ENCODE data around the gene ULK4. TPM values are rescaled to one million over a fixed set of nuclear protein-coding genes. Genes with fewer than 3 reads are reported as not detected.

Gene ULK4
- total RNA-seq, 3 donors from 2014 or later, result 7.2 to 10.1 (median 9.5) TPM

GRCh38 chr3:41365973-41366372 is 595.9 kb downstream of the ULK4 start:
- no peak for TF ChIP-seq CTCF (IDR thresholded peaks at IDR 0.05)
- intact Hi-C loops (cut with DNase I, micrococcal nuclease), result no loop called here

GRCh38 chr3:41364736-41365135 is 597.2 kb downstream of the ULK4 start:
- no peak overlapping the region for H3K4me3 ChIP-seq
- H3K4me1 ChIP-seq (ENCODE audit: low read depth), result no peaks in the 10 kb centered on the region
- TF ChIP-seq CTCF (IDR thresholded peaks at IDR 0.05), result no peak
- no peaks in the 10 kb centered on the region for H3K36me3 ChIP-seq (ENCODE audit: low read depth)
- intact Hi-C loops (cut with DNase I, micrococcal nuclease), result no loop called here
- no peak for DNase-seq
- ATAC-seq, result no peak
- no peaks in the 10 kb centered on the region for H3K9me3 ChIP-seq

More at GRCh38 chr3:41365973-41366372, 595.9 kb downstream of the ULK4 start:
- Histone ChIP-seq H3K4me3 (no peak overlapping the region), H3K36me3 (ENCODE audit: low read depth) (no peaks in the 10 kb centered on the region), H3K4me1 (ENCODE audit: low read depth) (no peaks in the 10 kb centered on the region), H3K9me3 (no peaks in the 10 kb centered on the region)
- no peak for ATAC-seq
- DNase-seq, result no peak

- Histone ChIP-seq H3K4me3 (no peak overlapping the region), H3K4me1 (ENCODE audit: low read depth) (no peaks in the 10 kb centered on the region), H3K36me3 (ENCODE audit: low read depth) (no peaks in the 10 kb centered on the region), H3K9me3 (no peaks in the 10 kb centered on the region)
- ATAC-seq (no peak), DNase-seq (no peak)
- intact Hi-C loops (cut with DNase I, micrococcal nuclease), result no loop called here
- no peak for TF ChIP-seq CTCF (IDR thresholded peaks at IDR 0.05)
Observed at GRCh38 chr3:41363830-41364523, 597.9 kb downstream of the ULK4 start.

GRCh38 chr3:41362638-41363559 is 599.0 kb downstream of the ULK4 start:
- ATAC-seq (peak; percentile 9), DNase-seq (no peak)
- TF ChIP-seq CTCF (IDR thresholded peaks at IDR 0.05), result no peak
- Histone ChIP-seq H3K4me3 (no peak overlapping the region), H3K9me3 (no peaks in the 10 kb centered on the region), H3K36me3 (ENCODE audit: low read depth) (no peaks in the 10 kb centered on the region), H3K4me1 (ENCODE audit: low read depth) (no peaks in the 10 kb centered on the region)
- intact Hi-C loops (cut with DNase I, micrococcal nuclease), result no loop called here

GRCh38 chr3:41357271-41357670 is 604.6 kb downstream of the ULK4 start:
- ATAC-seq, result no peak
- Histone ChIP-seq H3K36me3 (ENCODE audit: low read depth) (no peaks in the 10 kb centered on the region), H3K4me1 (ENCODE audit: low read depth) (no peaks in the 10 kb centered on the region), H3K4me3 (no peak overlapping the region), H3K9me3 (no peaks in the 10 kb centered on the region)
- intact Hi-C loops (cut with DNase I, micrococcal nuclease), result no loop called here
- no peak for DNase-seq
- TF ChIP-seq CTCF (IDR thresholded peaks at IDR 0.05), result no peak
